Activated CD4-positive, alpha-beta T cell treated with anti-CD3 and anti-CD28 coated beads, Interleukin-2, Interleukin-6, amounts not matched to agents 100 ng/mL and 50 ng/mL, durations not matched to agents 16 hours and 8 hours (primary cell): Measurements from ENCODE around the gene RDH12.
A peak's percentile ranks its signal among the peaks of the same experiment; 100 is the strongest.
"Not testable (repeated sequence)": the region's sequence is repeated elsewhere in the genome, so short reads cannot be mapped to it uniquely, and the experiment has no call there.

ENCODE experiments used
- DNase-seq: peaks from one replicate; pipeline ENCODE4 v3.0.0-alpha.2; 2020

The RDH12 gene

DNA sequence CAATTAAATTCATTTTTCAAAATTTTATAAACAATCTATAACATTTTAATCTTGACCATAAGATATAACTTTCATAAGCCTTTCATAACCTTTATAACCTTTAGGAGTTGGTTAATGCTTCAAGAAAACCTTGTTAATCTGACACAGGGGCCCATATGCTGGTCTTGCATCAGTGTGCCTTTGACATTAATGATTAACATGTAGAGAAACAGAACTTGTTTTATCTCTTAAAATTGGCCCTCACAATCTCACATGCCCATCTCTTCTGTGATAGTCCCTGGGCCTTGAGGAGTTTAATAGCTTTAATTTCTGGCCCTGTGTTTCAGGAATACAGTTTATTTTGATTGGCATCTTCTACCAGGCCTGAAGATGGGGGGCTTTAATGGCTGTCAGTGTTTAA lies 7.7 kb downstream of the RDH12 start:
- not testable (repeated sequence) for DNase-seq

DNA sequence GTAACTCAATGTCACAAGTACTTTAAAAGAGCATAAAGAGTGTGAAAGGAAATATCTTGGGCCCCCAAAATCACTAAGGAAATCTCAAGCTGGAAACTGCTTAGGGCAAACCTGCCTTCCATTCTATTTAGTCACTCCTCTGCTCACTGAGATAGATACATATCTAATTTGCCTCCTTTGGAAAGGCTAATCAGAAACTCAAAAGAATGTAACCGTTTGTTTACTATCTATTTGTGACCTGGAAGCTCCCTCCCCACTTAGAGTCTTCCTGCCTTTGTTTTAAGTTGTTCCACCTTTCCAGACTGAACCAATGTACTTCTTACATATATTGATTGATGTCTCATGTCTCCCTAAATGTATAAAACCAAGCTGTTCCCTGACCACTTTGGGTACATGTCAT lies 8.1 kb downstream of the RDH12 start:
- not testable (repeated sequence) for DNase-seq

- no peak for DNase-seq
These were observed 8.5 kb downstream of the RDH12 start for GRCh38 chr14:67710209-67710608.

DNA sequence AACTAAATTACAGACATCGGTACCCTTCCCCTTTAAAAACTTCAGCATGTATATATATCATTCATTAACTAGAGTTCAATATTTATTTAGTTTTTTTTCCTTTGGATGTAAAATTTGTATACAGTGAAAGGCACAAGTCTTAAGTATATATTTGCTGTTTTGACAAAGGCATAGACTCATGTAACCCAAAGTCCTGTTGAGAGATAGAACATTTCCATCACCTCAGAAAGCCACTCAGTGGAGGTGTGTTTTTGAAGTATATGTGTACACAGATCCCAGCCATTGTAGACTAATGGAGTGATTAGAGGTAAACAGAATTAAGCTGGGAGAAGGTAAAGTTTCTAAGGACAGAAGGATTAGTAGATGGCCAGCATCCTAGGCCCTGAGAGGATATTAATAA lies 15.4 kb downstream of the RDH12 start:
- DNase-seq: no peak

DNA sequence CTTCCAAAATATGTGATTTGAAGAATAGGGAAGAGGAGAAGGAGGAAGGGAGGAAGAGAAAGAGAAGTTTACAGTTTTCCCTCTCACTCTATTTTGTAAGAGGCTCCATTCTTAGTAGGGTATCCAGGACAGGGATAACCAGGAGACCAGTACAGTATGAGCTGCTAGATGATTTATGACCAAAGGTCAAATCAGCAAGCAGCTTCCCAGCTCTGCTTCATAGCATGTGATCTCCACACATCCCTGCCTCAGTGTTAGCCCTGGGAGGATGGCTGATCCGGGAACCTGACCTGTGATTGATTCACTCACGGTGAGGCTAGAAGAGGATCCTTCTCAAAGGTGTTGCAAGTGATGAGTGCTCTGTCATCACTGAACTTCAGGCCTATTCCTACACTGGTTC lies 16.6 kb downstream of the RDH12 start:
- DNase-seq: no peak

DNA sequence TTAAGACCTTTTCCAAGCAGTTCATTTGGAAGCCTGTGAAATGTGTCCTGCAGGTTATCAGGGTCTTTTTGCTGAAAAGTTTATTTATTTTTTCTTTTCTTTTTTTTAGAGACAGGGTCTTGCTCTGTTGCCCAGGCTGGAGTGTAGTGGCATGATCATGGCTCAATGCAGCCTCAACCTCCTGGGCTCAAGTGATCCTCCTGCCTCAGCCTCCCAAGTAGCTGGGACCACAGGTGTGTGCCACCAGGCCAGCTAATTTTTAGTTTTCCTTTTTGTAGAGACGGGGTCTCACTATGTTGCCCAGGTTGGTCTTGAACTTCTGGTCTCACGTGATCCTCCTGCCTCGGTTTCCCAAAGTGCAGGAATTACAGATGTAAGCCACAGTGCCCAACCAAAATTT lies 17.7 kb downstream of the RDH12 start:
- not testable (repeated sequence) for DNase-seq

DNA sequence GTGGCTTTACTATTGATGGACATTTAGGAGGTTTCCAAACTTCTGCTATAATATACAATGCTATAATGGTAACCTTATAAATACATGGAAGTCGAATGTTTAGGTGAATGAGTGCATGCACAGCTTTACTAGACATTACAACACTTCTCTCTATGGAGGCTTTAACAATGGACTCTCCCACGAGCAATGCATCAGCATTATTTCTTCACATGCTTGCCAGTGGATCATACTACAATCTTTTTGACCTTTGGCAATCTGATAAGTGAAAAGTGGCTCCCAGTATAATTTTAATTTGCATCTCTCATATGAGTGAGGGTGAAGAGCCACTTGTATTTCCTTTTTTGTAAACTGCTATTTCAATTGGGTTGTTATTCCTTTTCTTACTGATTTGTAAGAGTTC lies 18.2 kb downstream of the RDH12 start:
- DNase-seq: no peak

- DNase-seq: no peak
These were observed 20.2 kb downstream of the RDH12 start for GRCh38 chr14:67721875-67722274.

DNA sequence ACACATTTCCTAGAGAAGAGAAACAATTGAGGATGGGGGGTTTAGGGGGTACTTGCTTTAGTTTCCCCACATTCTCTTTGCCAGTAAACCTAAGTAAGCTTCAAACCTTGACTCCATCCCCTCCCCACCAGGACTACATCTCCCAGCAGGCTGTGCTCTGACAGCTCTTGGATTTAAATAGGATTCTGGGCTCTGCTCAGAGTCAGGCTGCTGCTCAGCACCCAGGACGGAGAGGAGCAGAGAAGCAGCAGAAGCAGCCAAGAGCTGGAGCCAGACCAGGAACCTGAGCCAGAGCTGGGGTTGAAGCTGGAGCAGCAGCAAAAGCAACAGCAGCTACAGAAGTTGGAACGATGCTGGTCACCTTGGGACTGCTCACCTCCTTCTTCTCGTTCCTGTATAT lies 20.6 kb downstream of the RDH12 start:
- no peak for DNase-seq

- no peak for DNase-seq
These were observed 23.5 kb downstream of the RDH12 start for GRCh38 chr14:67725171-67725570.

DNA sequence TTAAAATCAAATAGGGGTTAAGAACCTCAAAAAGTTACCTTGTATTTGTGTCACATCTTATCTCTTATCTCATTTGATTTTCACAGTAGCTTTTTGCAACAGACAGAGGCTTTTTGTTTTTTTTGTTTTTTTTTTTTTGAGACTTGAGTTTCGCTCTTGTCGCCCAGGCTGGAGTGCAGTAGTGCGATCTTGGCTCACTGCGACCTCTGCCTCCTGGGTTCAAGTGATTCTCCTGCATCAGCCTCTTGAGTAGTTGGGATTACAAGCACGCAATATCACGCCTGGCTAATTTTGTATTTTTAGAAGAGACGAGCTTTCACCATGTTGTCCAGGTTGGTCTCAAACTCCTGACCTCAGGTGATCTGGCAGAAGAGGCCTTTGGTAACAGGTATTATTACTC lies 25.7 kb downstream of the RDH12 start:
- DNase-seq: no peak

GRCh38 chr14:67728258-67728657 lies 26.6 kb downstream of the RDH12 start:
- DNase-seq: no peak

- no peak for DNase-seq
These were observed 27.6 kb downstream of the RDH12 start for GRCh38 chr14:67729072-67729885.

DNA sequence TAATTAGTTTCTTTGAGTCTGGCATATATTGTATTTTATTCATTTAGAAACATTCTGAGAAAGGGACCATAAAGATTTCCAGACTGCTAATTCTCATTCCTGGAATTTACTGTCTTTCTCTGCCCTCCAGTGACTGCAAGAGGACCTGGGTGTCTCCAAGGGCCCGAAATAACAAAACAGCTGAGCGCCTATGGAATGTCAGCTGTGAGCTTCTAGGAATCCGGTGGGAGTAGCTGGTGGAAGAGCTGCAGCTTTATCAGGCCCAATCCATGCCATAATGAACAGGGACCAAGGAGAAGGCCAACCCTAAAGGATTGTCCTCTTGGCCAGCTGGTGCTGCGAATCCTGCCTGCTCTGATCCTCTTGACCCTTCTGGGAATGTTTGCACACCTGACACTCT lies 31.9 kb downstream of the RDH12 start:
- DNase-seq: no peak

DNA sequence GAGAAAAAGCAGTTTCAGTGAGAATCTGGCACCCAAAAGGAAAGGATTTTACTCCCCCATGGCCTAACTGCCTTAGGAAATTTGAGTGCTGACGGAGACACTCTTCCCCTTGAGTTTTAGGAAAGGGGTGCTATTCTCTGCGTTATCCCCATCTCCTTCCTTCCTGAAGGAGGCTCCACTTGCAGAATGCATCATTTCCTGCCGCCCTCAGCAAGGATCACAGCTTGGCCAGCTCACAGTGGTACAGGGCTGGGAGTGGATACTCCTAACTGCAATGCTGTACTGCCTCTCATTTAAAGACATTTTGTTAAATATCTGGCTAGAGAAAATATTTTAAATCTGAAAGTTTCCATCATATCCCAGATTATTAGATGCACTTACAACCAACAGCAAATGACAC lies 33.0 kb downstream of the RDH12 start:
- DNase-seq: no peak

GRCh38 chr14:67735336-67736147 lies 33.9 kb downstream of the RDH12 start:
- no peak for DNase-seq

- no peak for DNase-seq
These were observed 35.1 kb downstream of the RDH12 start for GRCh38 chr14:67736771-67737170.

DNA sequence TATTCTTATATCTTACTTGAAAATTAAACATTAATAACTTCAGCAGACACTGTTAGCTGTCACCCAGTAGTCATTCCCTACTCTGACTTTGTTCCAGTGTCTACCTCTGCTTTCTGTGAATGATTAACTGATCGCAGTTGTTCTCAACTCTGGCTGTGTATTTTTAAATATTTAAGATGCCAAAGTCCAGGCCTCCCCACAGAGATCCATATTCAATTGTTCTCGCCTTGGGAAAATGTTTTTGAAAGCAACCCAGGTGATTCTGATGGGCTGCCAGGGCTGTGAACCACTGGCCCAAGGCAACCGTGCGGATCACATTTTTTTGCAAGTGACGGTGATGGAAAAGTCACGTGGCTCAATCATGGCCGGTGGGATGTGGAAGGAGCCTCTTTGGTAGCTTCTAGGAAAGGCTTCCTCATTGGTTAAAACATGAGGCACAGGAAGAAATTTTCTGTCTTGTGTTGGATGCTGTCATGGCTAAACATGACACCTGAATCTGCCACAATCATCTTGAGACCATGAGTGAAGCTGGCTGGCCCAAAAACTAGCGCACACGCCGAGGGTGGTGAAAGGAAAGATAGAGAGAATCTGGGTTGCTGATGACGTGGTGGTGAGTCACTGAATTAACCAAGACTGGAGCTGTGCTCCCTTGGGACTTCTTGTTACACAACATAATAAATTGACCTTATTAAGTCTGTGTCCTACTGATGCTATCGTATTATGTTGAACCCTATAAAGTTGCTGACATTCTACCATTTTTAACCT lies 37.2 kb downstream of the RDH12 start:
- no peak for DNase-seq

GRCh38 chr14:67744046-67744445 lies 42.4 kb downstream of the RDH12 start:
- no peak for DNase-seq

DNA sequence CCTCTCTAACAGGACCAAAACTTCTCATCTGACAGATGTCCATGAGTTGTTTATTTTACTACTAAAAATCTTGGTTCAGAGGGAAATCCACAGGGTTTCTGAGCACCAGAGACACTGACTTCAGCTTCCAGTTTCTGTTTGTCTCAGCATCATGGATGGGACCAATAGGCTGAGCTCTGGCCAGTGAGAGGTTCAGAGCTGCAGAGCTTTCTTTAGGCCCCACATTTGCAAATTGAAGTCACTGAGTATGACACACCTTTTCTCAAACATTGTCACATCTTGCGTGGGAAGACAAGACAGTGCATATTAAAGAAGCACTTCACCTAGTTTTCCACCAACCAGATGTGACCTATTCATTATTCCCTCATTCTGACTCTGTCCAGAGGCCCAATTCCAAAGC lies 45.2 kb downstream of the RDH12 start:
- peak; percentile 54 for DNase-seq

DNA sequence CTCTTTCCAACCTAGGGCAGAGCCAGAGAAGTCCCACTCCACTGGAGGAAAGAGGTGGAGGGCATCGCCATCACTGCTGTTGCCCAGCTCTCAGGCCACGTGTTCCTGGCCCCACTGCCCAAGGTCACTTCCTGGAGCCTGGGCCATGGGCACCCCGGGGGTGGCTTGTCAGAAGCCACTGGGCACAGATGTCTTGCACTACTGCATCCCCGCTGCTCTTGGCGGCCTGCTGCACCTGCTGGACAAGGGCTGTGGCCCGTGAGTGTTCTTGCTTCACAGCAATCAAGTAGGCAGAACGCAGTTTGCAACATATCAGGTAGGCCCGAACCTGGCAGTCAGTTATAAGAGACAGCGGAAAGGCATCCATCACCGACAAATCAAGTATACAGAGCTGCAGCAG lies 46.6 kb downstream of the RDH12 start:
- no peak for DNase-seq

GRCh38 chr14:67749341-67750084 lies 47.8 kb downstream of the RDH12 start:
- DNase-seq: no peak

GRCh38 chr14:67756496-67756895 lies 54.8 kb downstream of the RDH12 start:
- no peak for DNase-seq
